ENCODE data around the gene TNFRSF13B.
A peak's percentile ranks its signal among the peaks of the same experiment; 100 is the strongest.

Gene TNFRSF13B

GRCh38 chr17:16995930-16996329 is 24.0 kb upstream of the TNFRSF13B start:
- TF ChIP-seq ZFX (IDR thresholded peaks at IDR 0.05; ENCODE audit: borderline replicate concordance) (no peak), CTCF (IDR thresholded peaks at IDR 0.05) (no peak)
- no peak overlapping the region for H3K27ac ChIP-seq

GRCh38 chr17:16994631-16995030 is 22.7 kb upstream of the TNFRSF13B start:
- H3K27ac ChIP-seq = no peak overlapping the region
- TF ChIP-seq ZFX (IDR thresholded peaks at IDR 0.05; ENCODE audit: borderline replicate concordance) (no peak), CTCF (IDR thresholded peaks at IDR 0.05) (no peak)

- no peak overlapping the region for H3K27ac ChIP-seq
- TF ChIP-seq ZFX (IDR thresholded peaks at IDR 0.05; ENCODE audit: borderline replicate concordance) (no peak), CTCF (IDR thresholded peaks at IDR 0.05) (peak; percentile 91)
Measured at GRCh38 chr17:16991349-16992009, 19.6 kb upstream of the TNFRSF13B start.

GRCh38 chr17:16989953-16990860 is 18.3 kb upstream of the TNFRSF13B start:
- no peak overlapping the region for H3K27ac ChIP-seq
- TF ChIP-seq CTCF (IDR thresholded peaks at IDR 0.05) (no peak), ZFX (IDR thresholded peaks at IDR 0.05; ENCODE audit: borderline replicate concordance) (no peak)

- no peak overlapping the region for H3K27ac ChIP-seq
- TF ChIP-seq ZFX (IDR thresholded peaks at IDR 0.05; ENCODE audit: borderline replicate concordance) = no peak
- TF ChIP-seq CTCF (IDR thresholded peaks at IDR 0.05) = no peak
Measured at GRCh38 chr17:16989230-16989952, 17.5 kb upstream of the TNFRSF13B start.

GRCh38 chr17:16988749-16989229 is 16.9 kb upstream of the TNFRSF13B start:
- no peak overlapping the region for H3K27ac ChIP-seq
- TF ChIP-seq CTCF (IDR thresholded peaks at IDR 0.05) (no peak), ZFX (IDR thresholded peaks at IDR 0.05; ENCODE audit: borderline replicate concordance) (no peak)

All from 22Rv1 (cell line).